ENCODE results near the gene SLIT3.

The SLIT3 gene

DNA sequence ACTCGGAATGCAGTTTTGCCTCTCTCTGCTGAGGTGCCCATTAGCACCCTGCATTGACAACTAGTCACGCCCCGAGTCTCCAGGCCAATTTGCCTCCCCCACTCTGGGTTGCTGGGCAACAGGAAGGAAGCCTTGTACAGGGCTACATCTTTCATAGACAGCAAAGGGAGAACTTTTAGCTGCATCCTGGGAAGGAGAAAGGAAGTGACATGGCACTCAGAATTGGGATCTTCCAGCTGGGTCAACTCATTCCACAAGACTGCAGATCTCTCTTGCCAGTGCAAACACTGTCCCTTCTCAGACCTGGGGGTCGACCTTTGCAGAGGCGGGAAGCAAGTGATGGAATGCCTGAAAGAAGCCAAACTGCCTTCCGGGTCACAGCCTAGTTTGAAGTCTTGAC, 282.0 kb downstream of the SLIT3 start:
- no peak for DNase-seq (ENCODE audit: low read depth)
- H3K4me3 ChIP-seq (ENCODE audit: low read depth, low read length) = no peak overlapping the region
- TF ChIP-seq, protein P1, sequence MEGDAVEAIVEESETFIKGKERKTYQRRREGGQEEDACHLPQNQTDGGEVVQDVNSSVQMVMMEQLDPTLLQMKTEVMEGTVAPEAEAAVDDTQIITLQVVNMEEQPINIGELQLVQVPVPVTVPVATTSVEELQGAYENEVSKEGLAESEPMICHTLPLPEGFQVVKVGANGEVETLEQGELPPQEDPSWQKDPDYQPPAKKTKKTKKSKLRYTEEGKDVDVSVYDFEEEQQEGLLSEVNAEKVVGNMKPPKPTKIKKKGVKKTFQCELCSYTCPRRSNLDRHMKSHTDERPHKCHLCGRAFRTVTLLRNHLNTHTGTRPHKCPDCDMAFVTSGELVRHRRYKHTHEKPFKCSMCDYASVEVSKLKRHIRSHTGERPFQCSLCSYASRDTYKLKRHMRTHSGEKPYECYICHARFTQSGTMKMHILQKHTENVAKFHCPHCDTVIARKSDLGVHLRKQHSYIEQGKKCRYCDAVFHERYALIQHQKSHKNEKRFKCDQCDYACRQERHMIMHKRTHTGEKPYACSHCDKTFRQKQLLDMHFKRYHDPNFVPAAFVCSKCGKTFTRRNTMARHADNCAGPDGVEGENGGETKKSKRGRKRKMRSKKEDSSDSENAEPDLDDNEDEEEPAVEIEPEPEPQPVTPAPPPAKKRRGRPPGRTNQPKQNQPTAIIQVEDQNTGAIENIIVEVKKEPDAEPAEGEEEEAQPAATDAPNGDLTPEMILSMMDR (IDR thresholded peaks at IDR 0.05; ENCODE audit: control insufficient read depth, extremely low read depth, insufficient read depth) = no peak

DNA sequence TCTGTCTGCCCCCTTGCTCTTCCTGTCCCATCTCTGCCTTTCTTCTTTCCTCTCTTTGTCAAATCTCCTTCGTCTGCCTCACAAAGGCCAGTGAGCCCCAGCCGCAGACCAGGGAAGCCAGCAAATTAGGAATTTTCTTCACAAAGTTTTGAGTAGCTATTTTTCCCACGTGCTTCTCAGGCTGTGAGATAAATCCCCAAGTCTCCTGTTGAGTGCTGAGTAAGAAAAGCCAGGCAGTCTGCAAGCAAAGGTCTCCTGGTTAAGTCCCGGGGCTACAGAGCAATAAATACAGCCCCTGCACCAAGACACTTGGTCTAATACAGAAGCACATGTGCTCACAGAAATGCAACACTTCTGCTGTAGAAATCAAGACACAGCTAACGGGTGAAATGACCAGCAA, 284.9 kb downstream of the SLIT3 start:
- TF ChIP-seq, protein P1 (IDR thresholded peaks at IDR 0.05; ENCODE audit: control insufficient read depth, extremely low read depth, insufficient read depth) = no peak
- DNase-seq (ENCODE audit: low read depth) = no peak
- H3K4me3 ChIP-seq (ENCODE audit: low read depth, low read length) = no peak overlapping the region

DNA sequence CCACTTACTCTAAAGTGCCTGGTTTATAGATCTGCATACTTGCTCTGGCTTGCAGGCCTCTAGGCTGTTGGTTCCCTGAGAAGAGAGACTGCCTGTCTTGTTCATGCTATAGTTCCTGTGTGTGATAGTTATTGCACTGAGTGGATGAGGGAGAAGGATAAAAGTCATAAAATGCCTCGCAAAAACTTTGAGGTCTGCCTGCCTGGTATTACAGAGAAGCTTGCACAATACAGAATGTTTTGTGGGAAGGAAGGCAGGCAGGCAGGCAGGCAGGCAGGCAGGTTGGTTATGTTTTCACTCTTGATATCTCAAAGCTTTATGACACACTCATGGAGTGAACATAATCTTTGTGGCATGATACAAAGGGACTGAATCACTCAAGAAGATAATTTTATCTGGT, 287.1 kb downstream of the SLIT3 start:
- no peak for DNase-seq (ENCODE audit: low read depth)
- TF ChIP-seq, protein P1 (IDR thresholded peaks at IDR 0.05; ENCODE audit: control insufficient read depth, extremely low read depth, insufficient read depth) = no peak
- H3K4me3 ChIP-seq (ENCODE audit: low read depth, low read length) = no peak overlapping the region

DNA sequence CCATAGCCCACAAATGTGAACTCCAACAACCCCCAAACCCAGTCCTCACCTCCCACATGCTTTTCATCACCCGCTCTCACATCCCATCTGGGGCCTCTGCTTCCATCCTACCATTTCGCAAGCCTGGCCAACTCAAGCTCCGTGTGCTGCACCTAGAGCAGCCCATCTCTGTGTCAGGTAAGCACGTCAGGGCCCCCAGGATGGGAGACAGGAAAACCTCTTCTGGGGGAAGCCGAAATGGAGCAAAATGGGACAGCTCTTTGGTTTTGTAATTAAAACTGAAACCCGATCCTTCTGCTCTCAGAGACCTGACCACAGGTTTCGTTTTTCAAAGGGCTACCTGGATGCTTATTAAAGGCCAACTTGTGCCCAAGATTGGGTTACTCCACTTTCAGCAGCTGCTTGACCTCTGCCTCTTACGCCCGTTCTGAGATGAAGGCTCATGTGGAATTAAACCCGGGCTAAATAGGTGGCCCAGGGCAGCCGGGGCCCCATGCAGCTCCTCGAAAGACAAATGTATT, 287.7 kb downstream of the SLIT3 start:
- no peak overlapping the region for H3K4me3 ChIP-seq (ENCODE audit: low read depth, low read length)
- DNase-seq (ENCODE audit: low read depth) = no peak
- TF ChIP-seq, protein P1 (IDR thresholded peaks at IDR 0.05; ENCODE audit: control insufficient read depth, extremely low read depth, insufficient read depth) = no peak

DNA sequence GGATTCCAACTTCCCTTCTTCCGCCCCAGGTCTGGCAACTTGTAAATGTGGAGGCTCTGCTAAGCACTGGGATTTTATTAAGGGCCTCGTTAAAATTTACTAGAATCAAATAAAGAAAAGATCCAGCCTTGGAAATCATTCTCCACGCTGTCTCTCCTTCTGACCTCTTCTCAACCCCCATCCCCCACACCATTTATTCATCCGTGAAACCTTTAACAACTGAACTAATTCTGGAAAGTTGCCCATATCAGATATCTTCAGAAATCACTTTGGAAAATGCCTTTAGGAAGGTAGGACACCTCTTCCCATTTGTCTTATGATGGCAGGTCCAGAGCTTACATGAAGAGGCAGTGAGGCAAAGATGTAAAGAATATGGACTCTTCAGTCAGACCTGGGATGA, 288.5 kb downstream of the SLIT3 start:
- DNase-seq (ENCODE audit: low read depth) = peak; percentile 79
- H3K4me3 ChIP-seq (ENCODE audit: low read depth, low read length) = no peak overlapping the region
- TF ChIP-seq, protein P1 (IDR thresholded peaks at IDR 0.05; ENCODE audit: control insufficient read depth, extremely low read depth, insufficient read depth) = no peak

DNA sequence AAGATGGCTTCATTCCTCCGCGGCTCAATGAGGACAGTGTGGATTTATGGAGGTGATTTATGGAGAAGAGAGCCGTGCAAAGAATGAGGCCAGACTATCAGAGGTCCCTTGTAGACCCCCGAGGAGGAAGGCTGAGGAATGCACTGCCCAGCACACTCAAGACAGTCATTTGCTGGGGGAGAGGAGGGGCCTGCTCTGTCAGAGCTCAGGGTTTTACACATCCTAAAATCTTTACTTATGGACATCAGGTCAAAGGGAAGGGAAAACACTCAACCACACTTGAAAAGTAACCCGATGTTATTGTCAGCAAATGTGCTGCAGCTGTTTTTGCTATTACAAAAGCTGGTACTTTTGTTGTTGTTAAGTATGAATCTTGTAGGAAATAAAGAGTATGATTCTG, 289.5 kb downstream of the SLIT3 start:
- TF ChIP-seq, protein P1 (IDR thresholded peaks at IDR 0.05; ENCODE audit: control insufficient read depth, extremely low read depth, insufficient read depth) = no peak
- no peak for DNase-seq (ENCODE audit: low read depth)
- H3K4me3 ChIP-seq (ENCODE audit: low read depth, low read length) = no peak overlapping the region

DNA sequence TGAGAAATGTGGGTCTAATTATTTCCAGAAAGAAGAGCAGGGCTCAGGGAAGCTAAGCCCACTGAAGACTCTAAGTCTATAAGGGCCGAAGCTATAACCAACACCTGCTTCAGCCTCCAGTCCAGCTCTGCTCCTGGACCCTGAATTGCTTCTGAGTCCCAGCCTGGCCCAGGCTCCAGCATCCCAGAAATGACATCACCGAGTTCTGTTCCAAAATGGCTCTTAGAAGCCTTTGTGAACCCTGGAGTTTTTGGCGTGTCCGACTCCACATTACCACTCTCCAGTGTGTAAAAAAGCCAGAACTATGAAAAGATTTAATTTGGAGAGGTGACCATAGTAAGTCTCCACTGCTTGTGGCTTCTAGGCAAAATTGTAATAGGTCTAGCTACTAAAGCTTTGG, 289.9 kb downstream of the SLIT3 start:
- no peak overlapping the region for H3K4me3 ChIP-seq (ENCODE audit: low read depth, low read length)
- TF ChIP-seq, protein P1 (IDR thresholded peaks at IDR 0.05; ENCODE audit: control insufficient read depth, extremely low read depth, insufficient read depth) = no peak
- no peak for DNase-seq (ENCODE audit: low read depth)
